ENCODE measurements around the gene TMEM200A. TPM values are rescaled to one million over a fixed set of nuclear protein-coding genes. Genes with fewer than 3 reads are reported as not detected.

Gene TMEM200A
- total and polyA plus RNA-seq, 2 donors (not counting 1 experiment from before 2014, with no cell fraction given): 0.13 to 0.37 TPM

- DNase-seq: no peak
- H3K4me3 ChIP-seq (ENCODE audit: control extremely low read depth in 1 of 5, extremely low read depth in 1 of 5, insufficient read depth in 1 of 5, low read depth in 2 of 5, low read length in 4 of 5): no peak overlapping the region
- no peak overlapping the region for H2AFZ ChIP-seq (ENCODE audit: insufficient read depth, low read depth, low read length, poor library complexity, severe bottlenecking)
- no peak overlapping the region for H3K4me3 Mint-ChIP-seq
- CTCF ChIA-PET: no interaction called here
- H3K27me3 Mint-ChIP-seq: no peaks in the 10 kb centered on the region
- POLR2A ChIA-PET: no interaction called here
- no peaks in the 10 kb centered on the region for H3K9me3 Mint-ChIP-seq (ENCODE audit: insufficient read depth)
- H3K4me1 ChIP-seq (ENCODE audit: control insufficient read depth in 2 of 2, insufficient read depth in 2 of 2, low read length in 2 of 2): no peaks in the 10 kb centered on the region
- H3K27ac Mint-ChIP-seq: no peak overlapping the region
- H3K79me2 ChIP-seq (ENCODE audit: control insufficient read depth, insufficient read depth, low read length): no peaks in the 10 kb centered on the region
- H3K4me1 Mint-ChIP-seq: peaks cover 3% of the 10 kb centered on the region
- H3K9me3 ChIP-seq (ENCODE audit: control extremely low read depth in 1 of 3, control insufficient read depth in 2 of 3, insufficient read depth in 1 of 3, low read length in 2 of 3): no peaks in the 10 kb centered on the region
- intact Hi-C loops (cut with micrococcal nuclease): no loop called here
- H4K20me1 ChIP-seq (ENCODE audit: control insufficient read depth, insufficient read depth, low read length, poor library complexity, severe bottlenecking): no peaks in the 10 kb centered on the region
- H3K9ac ChIP-seq (ENCODE audit: low read length): no peak overlapping the region
- TF ChIP-seq EZH2 (IDR thresholded peaks at IDR 0.05; ENCODE audit: borderline replicate concordance, insufficient read depth, low read depth, low read length, poor library complexity, severe bottlenecking): no peak
- TF ChIP-seq CTCF (IDR thresholded peaks at IDR 0.05): no peak
- H3K4me2 ChIP-seq (replicated peaks; ENCODE audit: low read depth, low read length, poor library complexity, severe bottlenecking): no peak overlapping the region
- H3K27me3 ChIP-seq (replicated peaks in 1 of 4; ENCODE audit: control extremely low read depth in 1 of 4, control insufficient read depth in 3 of 4, insufficient read depth in 4 of 4, low read length in 3 of 4): no peaks in the 10 kb centered on the region
- H3K27ac ChIP-seq (ENCODE audit: low read length in 2 of 2): no peak overlapping the region
- no peaks in the 10 kb centered on the region for H3K36me3 ChIP-seq (replicated peaks in 1 of 2; ENCODE audit: control extremely low read depth in 1 of 2, control insufficient read depth in 1 of 2, extremely low read depth in 1 of 2, insufficient read depth in 2 of 2, low read length in 1 of 2)
- no peak for ATAC-seq (ENCODE audit: low read depth)
Measured at GRCh38 chr6:130447374-130447773, 81.6 kb downstream of the TMEM200A start.

- Histone ChIP-seq H3K4me1 (ENCODE audit: control insufficient read depth in 2 of 2, insufficient read depth in 2 of 2, low read length in 2 of 2) (no peaks in the 10 kb centered on the region), H3K36me3 (replicated peaks in 1 of 2; ENCODE audit: control extremely low read depth in 1 of 2, control insufficient read depth in 1 of 2, extremely low read depth in 1 of 2, insufficient read depth in 2 of 2, low read length in 1 of 2) (no peaks in the 10 kb centered on the region), H3K4me2 (replicated peaks; ENCODE audit: low read depth, low read length, poor library complexity, severe bottlenecking) (no peak overlapping the region), H2AFZ (ENCODE audit: insufficient read depth, low read depth, low read length, poor library complexity, severe bottlenecking) (no peak overlapping the region), H3K4me3 (ENCODE audit: control extremely low read depth in 1 of 5, extremely low read depth in 1 of 5, insufficient read depth in 1 of 5, low read depth in 2 of 5, low read length in 4 of 5) (no peak overlapping the region), H3K9ac (ENCODE audit: low read length) (no peak overlapping the region), H3K27me3 (replicated peaks in 1 of 4; ENCODE audit: control extremely low read depth in 1 of 4, control insufficient read depth in 3 of 4, insufficient read depth in 4 of 4, low read length in 3 of 4) (no peaks in the 10 kb centered on the region), H3K9me3 (ENCODE audit: control extremely low read depth in 1 of 3, control insufficient read depth in 2 of 3, insufficient read depth in 1 of 3, low read length in 2 of 3) (no peaks in the 10 kb centered on the region), H3K27ac (ENCODE audit: low read length in 2 of 2) (no peak overlapping the region), H3K79me2 (ENCODE audit: control insufficient read depth, insufficient read depth, low read length) (no peaks in the 10 kb centered on the region), H4K20me1 (ENCODE audit: control insufficient read depth, insufficient read depth, low read length, poor library complexity, severe bottlenecking) (no peaks in the 10 kb centered on the region)
- intact Hi-C loops (cut with micrococcal nuclease): no loop called here
- ChIA-PET CTCF (no interaction called here), POLR2A (no interaction called here)
- WGBS (ENCODE audit: insufficient coverage): no CpG with 5 or more reads among the region's 1 CpG
- ATAC-seq (ENCODE audit: low read depth) (no peak), DNase-seq (no peak)
- no peak overlapping the region for H3K4me3 Mint-ChIP-seq
- no peaks in the 10 kb centered on the region for H3K9me3 Mint-ChIP-seq (ENCODE audit: insufficient read depth)
- TF ChIP-seq EZH2 (IDR thresholded peaks at IDR 0.05; ENCODE audit: borderline replicate concordance, insufficient read depth, low read depth, low read length, poor library complexity, severe bottlenecking): no peak
- no peak for TF ChIP-seq CTCF (IDR thresholded peaks at IDR 0.05)
- H3K27ac Mint-ChIP-seq: no peak overlapping the region
- no peaks in the 10 kb centered on the region for H3K4me1 Mint-ChIP-seq
- no peaks in the 10 kb centered on the region for H3K27me3 Mint-ChIP-seq
Measured at GRCh38 chr6:130452336-130452735, 86.5 kb downstream of the TMEM200A start.
